Upper lobe of left lung (tissue), 4 donors: ENCODE data around the gene LPCAT1.
"Not testable (repeated sequence)": the region's sequence is repeated elsewhere in the genome, so short reads cannot be mapped to it uniquely, and the experiment has no call there.

Experiments
- CTCF ChIP-seq, 6 experiments: fragments of 450-650 bp in 4 of 6; fragments of 200-600 bp in 2 of 6; sonication (generic) in 2 of 6; IDR thresholded peaks; one replicate each; pipeline ENCODE4 v1.5.1; 2016 to 2019; ENCODE audit warnings: antibody characterized with exemption in 6 of 6
- POLR2A ChIP-seq, 4 donors: fragments of 450-650 bp; IDR thresholded peaks; one replicate each; pipeline ENCODE4 v1.5.1; 2016 to 2017; ENCODE audit warnings: antibody characterized with exemption in 4 of 4, mild to moderate bottlenecking in 2 of 4

- TF ChIP-seq CTCF, POLR2A (IDR thresholded peaks at IDR 0.05): not testable (repeated sequence)
These were observed 48.1 kb upstream of the LPCAT1 start for GRCh38 chr5:1571875-1572274.
